SK-N-SH (cell line): Measurements from ENCODE around the gene NEURL3. TPM values are rescaled to one million over a fixed set of nuclear protein-coding genes. Genes with fewer than 3 reads are reported as not detected.

Source experiments
- CTCF ChIA-PET: fragments of 300-600, 350-600 bp; formaldehyde crosslinking; extraction: SDS; loops from one replicate; lab custom pipeline; 2021; lab: Yijun Ruan, JAX
- POLR2A ChIA-PET: fragments of 350-600 bp; sonication (Branson Sonifier 250); formaldehyde crosslinking; extraction: SDS; loops from one replicate; lab custom pipeline; 2020; ENCODE audit warnings: antibody characterized with exemption, inconsistent platforms; lab: Yijun Ruan, JAX
- DNase-seq: peaks from one replicate; pipeline ENCODE4 v3.0.0; 2012
- H2AFZ ChIP-seq: fragments of 200-600 bp; sonication (generic); 2 replicates; pipeline ENCODE4 v1.8.1; 2016; ENCODE audit warnings: antibody characterized with exemption, mild to moderate bottlenecking, low read depth
- H3F3A ChIP-seq: fragments of 200-600 bp; sonication (generic); replicated peaks from 2 replicates; pipeline ENCODE3; 2016; ENCODE audit warnings: antibody characterized with exemption, mild to moderate bottlenecking; ENCODE audit not compliant: insufficient read depth
- H3K27ac ChIP-seq, 2 experiments: fragments of 200-500 bp in 1 of 2; fragments of 200-600 bp in 1 of 2; sonication (Bioruptor generic) in 1 of 2; sonication (generic), shearing (Covaris generic) in 1 of 2; 2 replicates each; pipeline versions ENCODE4 v1.5.1 to v1.6.1; 2014 to 2016; ENCODE audit warnings: low read depth in 2 of 2, inconsistent platforms in 1 of 2, low read length in 1 of 2, mild to moderate bottlenecking in 1 of 2, mixed read lengths in 1 of 2
- H3K27me3 ChIP-seq: fragments of 200-600 bp; sonication (generic), shearing (Covaris generic); 2 replicates; pipeline ENCODE4 v1.6.1; 2016; ENCODE audit warnings: mixed run types; ENCODE audit not compliant: insufficient read depth
- H3K36me3 ChIP-seq, 2 experiments: fragments of 200-500 bp in 1 of 2; fragments of 200-600 bp in 1 of 2; sonication (Bioruptor generic) in 1 of 2; sonication (generic) in 1 of 2; replicated peaks in 1 of 2; 2 replicates each; pipeline versions ENCODE3 to v1.5.1; 2014 to 2016; ENCODE audit warnings: low read length in 1 of 2, mild to moderate bottlenecking in 1 of 2; ENCODE audit not compliant: insufficient read depth in 2 of 2, control insufficient read depth in 1 of 2
- H3K4me1 ChIP-seq, 2 experiments: fragments of 200-500 bp in 1 of 2; fragments of 200-600 bp in 1 of 2; sonication (Bioruptor generic) in 1 of 2; sonication (generic), shearing (Covaris generic) in 1 of 2; 2 replicates each; pipeline versions ENCODE4 v1.5.1 to v1.6.1; 2014 to 2016; ENCODE audit warnings: low read depth in 1 of 2, low read length in 1 of 2, mixed run types in 1 of 2; ENCODE audit not compliant: insufficient read depth in 2 of 2, control insufficient read depth in 1 of 2
- H3K4me2 ChIP-seq: fragments of 200-600 bp; sonication (generic), shearing (Covaris generic); 2 replicates; pipeline ENCODE4 v1.6.1; 2017; ENCODE audit warnings: mixed run types
- H3K4me3 ChIP-seq, 2 experiments: fragments of 200-500 bp in 1 of 2; fragments of 200-600 bp in 1 of 2; sonication (Bioruptor generic) in 1 of 2; sonication (generic), shearing (Covaris generic) in 1 of 2; 2 replicates each; pipeline versions ENCODE4 v1.5.1 to v1.8.1; 2014 to 2016; ENCODE audit warnings: low read depth in 2 of 2, inconsistent platforms in 1 of 2, low read length in 1 of 2, mild to moderate bottlenecking in 1 of 2, mixed read lengths in 1 of 2, moderate library complexity in 1 of 2
- H3K79me2 ChIP-seq: fragments of 200-600 bp; sonication (generic); 2 replicates; pipeline ENCODE4 v1.8.1; 2017; ENCODE audit warnings: mild to moderate bottlenecking; ENCODE audit not compliant: insufficient read depth
- H3K9ac ChIP-seq: fragments of 200-600 bp; sonication (generic); 2 replicates; pipeline ENCODE4 v1.6.1; 2017; ENCODE audit warnings: mixed run types
- H3K9me2 ChIP-seq: fragments of 200-600 bp; sonication (generic); 2 replicates; pipeline ENCODE4 v1.6.1; 2017; ENCODE audit warnings: mixed run types
- H3K9me3 ChIP-seq: fragments of 200-600 bp; sonication (generic); 2 replicates; pipeline ENCODE4 v1.6.1; 2017; ENCODE audit warnings: mixed run types, mild to moderate bottlenecking, moderate library complexity
- H4K20me1 ChIP-seq: fragments of 200-600 bp; sonication (generic); 2 replicates; pipeline ENCODE4 v1.6.1; 2017; ENCODE audit warnings: mild to moderate bottlenecking, mixed run types; ENCODE audit not compliant: insufficient read depth
- CTCF ChIP-seq: fragments of 200-600 bp; sonication (generic); IDR thresholded peaks from 2 replicates; pipeline ENCODE4 v1.6.1; 2017; ENCODE audit warnings: antibody characterized with exemption, mild to moderate bottlenecking, moderate library complexity
- ELF1 ChIP-seq: IDR thresholded peaks from 2 replicates; pipeline ENCODE4 v1.4.0; 2012
- EP300 ChIP-seq, 2 experiments: IDR thresholded peaks; 2 replicates each; pipeline versions ENCODE4 v1.4.0 to v1.6.1; 2012; ENCODE audit warnings: borderline replicate concordance in 1 of 2, low read depth in 1 of 2, low read length in 1 of 2
- FOSL2 ChIP-seq: IDR thresholded peaks from 2 replicates; pipeline ENCODE4 v1.4.0; 2012; ENCODE audit warnings: low read depth, mild to moderate bottlenecking, moderate library complexity, borderline replicate concordance
- FOXJ3 ChIP-seq: sonication (generic); formaldehyde crosslinking; IDR thresholded peaks from 2 replicates; pipeline ENCODE4 v1.5.1; 2020; ENCODE audit warnings: mild to moderate bottlenecking, missing genetic modification reagents
- FOXM1 ChIP-seq: IDR thresholded peaks from 2 replicates; pipeline ENCODE4 v1.4.0; 2012; ENCODE audit warnings: low read depth, mild to moderate bottlenecking
- GABPA ChIP-seq: IDR thresholded peaks from 2 replicates; pipeline ENCODE4 v1.4.0; 2012; ENCODE audit warnings: low read depth, mild to moderate bottlenecking
- GATA2 ChIP-seq: sonication (generic); formaldehyde crosslinking; IDR thresholded peaks from 2 replicates; pipeline ENCODE4 v1.5.0; 2020; ENCODE audit warnings: mild to moderate bottlenecking, missing genetic modification reagents
- IRF3 ChIP-seq: fragments of 150-350 bp; IDR thresholded peaks from 2 replicates; pipeline ENCODE4 v1.6.1; 2016; ENCODE audit warnings: mild to moderate bottlenecking, low read depth, low read length
- JUND ChIP-seq: IDR thresholded peaks from 2 replicates; pipeline ENCODE4 v1.4.0; 2012
- NFIC ChIP-seq: IDR thresholded peaks from 2 replicates; pipeline ENCODE4 v1.4.0; 2012; ENCODE audit warnings: borderline replicate concordance
- NRF1 ChIP-seq: IDR thresholded peaks from 2 replicates; pipeline ENCODE4 v1.6.1; 2012; ENCODE audit warnings: low read depth, mild to moderate bottlenecking, low read length
- RAD21 ChIP-seq: IDR thresholded peaks from 2 replicates; pipeline ENCODE4 v1.6.1; 2012; ENCODE audit warnings: mild to moderate bottlenecking, low read length
- RFX5 ChIP-seq: IDR thresholded peaks from 2 replicates; pipeline ENCODE4 v1.6.1; 2012; ENCODE audit warnings: mild to moderate bottlenecking, improper control_type of control experiment, low read length
- RXRA ChIP-seq: IDR thresholded peaks from 2 replicates; pipeline ENCODE4 v1.4.0; 2012; ENCODE audit warnings: low read depth, mild to moderate bottlenecking, borderline replicate concordance
- SIN3A ChIP-seq: IDR thresholded peaks from 2 replicates; pipeline ENCODE4 v1.6.1; 2012; ENCODE audit warnings: low read depth, mild to moderate bottlenecking, low read length, moderate library complexity, borderline replicate concordance
- SMC3 ChIP-seq: IDR thresholded peaks from 2 replicates; pipeline ENCODE4 v1.6.1; 2012; ENCODE audit warnings: low read depth, low read length, improper control_type of control experiment
- TEAD4 ChIP-seq: IDR thresholded peaks from 2 replicates; pipeline ENCODE4 v1.4.0; 2012; ENCODE audit warnings: mild to moderate bottlenecking, borderline replicate concordance; ENCODE audit not compliant: insufficient read depth
- USF2 ChIP-seq: fragments of 150-350 bp; IDR thresholded peaks from 2 replicates; pipeline ENCODE4 v1.6.1; 2017; ENCODE audit warnings: antibody characterized with exemption, low read length, low read depth, borderline replicate concordance
- YY1 ChIP-seq: IDR thresholded peaks from 2 replicates; pipeline ENCODE4 v1.4.0; 2012; ENCODE audit warnings: low read depth, mild to moderate bottlenecking
- ZBTB33 ChIP-seq: IDR thresholded peaks from 2 replicates; pipeline ENCODE4 v1.4.0; 2012; ENCODE audit warnings: low read depth, borderline replicate concordance
- WGBS: methylation state at CpG from one replicate; pipeline ENCODE4 v1.1.6; 2017; ENCODE audit warnings: low lambda C conversion rate; 5-methylcytosine and 5-hydroxymethylcytosine counted together
- polyA plus RNA-seq, 3 experiments: library from polyadenylated mRNA; depleted of rRNA; stranded (reverse); fragments of >200 nt; gene quantifications; 2 replicates each; pipeline ENCODE4 v1.2.3, GENCODE V29; 2012

The NEURL3 gene
- polyA plus RNA-seq, 1 of the 3 experiments (the other 2 are of a cell fraction) = 0.08 TPM

- Histone ChIP-seq H3K9me2 (no peaks in the 10 kb centered on the region), H3K9me3 (no peaks in the 10 kb centered on the region; the same call in 1 of the 2 replicates), H3K79me2 (no peaks in the 10 kb centered on the region), H3K4me2 (no peak overlapping the region), H2AFZ (no peak overlapping the region), H3K36me3 (no peaks in the 10 kb centered on the region), H3F3A (no peaks in the 10 kb centered on the region), H3K9ac (no peak overlapping the region), H3K4me3 (no peak overlapping the region), H3K27ac (no peak overlapping the region), H3K27me3 (peaks cover 10% of the 10 kb centered on the region; the same call in 1 of the 2 replicates)
- WGBS = 31% methylated on average over 1 of the region's 1 CpG
- DNase-seq = no peak
- no peak for TF ChIP-seq NRF1
- TF ChIP-seq GATA2 (CRISPR knock-in tag) = no peak
- no peak for TF ChIP-seq FOSL2
- no peak for TF ChIP-seq RXRA
- no peak for TF ChIP-seq TEAD4
- TF ChIP-seq USF2 = no peak
- no peak for TF ChIP-seq IRF3
- TF ChIP-seq, all 33 proteins: peak for 0
- Histone ChIP-seq H3K4me1 (no peaks in the 10 kb centered on the region), H4K20me1 (no peaks in the 10 kb centered on the region)
- ChIA-PET CTCF (interaction anchor here (0.6 to 1.9 kb wide), 8 partner anchors 9 to 85 kb away, joined by 3 to 5 read pairs (median 3); no protein-coding TSS in a partner anchor), POLR2A (no interaction called here)
Observed at GRCh38 chr2:96491860-96492497, 13.2 kb downstream of the NEURL3 start.

- Histone ChIP-seq H3K4me3 (no peak overlapping the region), H3K27me3 (no peaks in the 10 kb centered on the region; the same call in 1 of the 2 replicates), H3K27ac (no peak overlapping the region), H2AFZ (no peak overlapping the region), H3K4me1 (no peaks in the 10 kb centered on the region), H4K20me1 (no peaks in the 10 kb centered on the region), H3K36me3 (no peaks in the 10 kb centered on the region), H3K4me2 (no peak overlapping the region), H3K9me3 (no peaks in the 10 kb centered on the region; the same call in 1 of the 2 replicates), H3F3A (no peaks in the 10 kb centered on the region), H3K9me2 (no peaks in the 10 kb centered on the region), H3K79me2 (no peaks in the 10 kb centered on the region), H3K9ac (no peak overlapping the region)
- ChIA-PET CTCF (interaction anchor here (1.6 to 1.8 kb wide), 2 partner anchors 11 to 20 kb away, joined by 3 to 8 read pairs; no protein-coding TSS in a partner anchor), POLR2A (no interaction called here)
- WGBS = 7% methylated on average over 1 of the region's 1 CpG
- DNase-seq = no peak
- no peak for TF ChIP-seq GABPA
- TF ChIP-seq FOXJ3 = no peak
- TF ChIP-seq CTCF = no peak
- TF ChIP-seq SMC3 = no peak
- no peak for TF ChIP-seq EP300 (IDR thresholded peaks at IDR 0.05; ENCODE audit: borderline replicate concordance in 1 of 2, low read depth in 1 of 2, low read length in 1 of 2)
- TF ChIP-seq SIN3A = no peak
- no peak for TF ChIP-seq NRF1
- no peak for TF ChIP-seq RFX5
- no peak for TF ChIP-seq IRF3
- no peak for TF ChIP-seq FOXM1
- no peak for TF ChIP-seq NFIC
- TF ChIP-seq YY1 = no peak
- no peak for TF ChIP-seq ZBTB33
- TF ChIP-seq JUND = no peak
- TF ChIP-seq ELF1 = no peak
- TF ChIP-seq RAD21 = no peak
Observed at GRCh38 chr2:96489663-96490062, 15.5 kb downstream of the NEURL3 start.
